SK-N-SH (cell line): Measurements from ENCODE around the gene EIF1AD. TPM values are rescaled to one million over a fixed set of nuclear protein-coding genes. Genes with fewer than 3 reads are reported as not detected.
A peak's percentile ranks its signal among the peaks of the same experiment; 100 is the strongest.

Experiments used
- CTCF ChIA-PET: fragments of 300-600, 350-600 bp; formaldehyde crosslinking; extraction: SDS; loops from one replicate; lab custom pipeline; 2021; lab: Yijun Ruan, JAX
- POLR2A ChIA-PET: fragments of 350-600 bp; sonication (Branson Sonifier 250); formaldehyde crosslinking; extraction: SDS; loops from one replicate; lab custom pipeline; 2020; ENCODE audit warnings: antibody characterized with exemption, inconsistent platforms; lab: Yijun Ruan, JAX
- DNase-seq: peaks from one replicate; pipeline ENCODE4 v3.0.0; 2012
- H2AFZ ChIP-seq: fragments of 200-600 bp; sonication (generic); 2 replicates; pipeline ENCODE4 v1.8.1; 2016; ENCODE audit warnings: antibody characterized with exemption, mild to moderate bottlenecking, low read depth
- H3F3A ChIP-seq: fragments of 200-600 bp; sonication (generic); replicated peaks from 2 replicates; pipeline ENCODE3; 2016; ENCODE audit warnings: antibody characterized with exemption, mild to moderate bottlenecking; ENCODE audit not compliant: insufficient read depth
- H3K27ac ChIP-seq, 2 experiments: fragments of 200-500 bp in 1 of 2; fragments of 200-600 bp in 1 of 2; sonication (Bioruptor generic) in 1 of 2; sonication (generic), shearing (Covaris generic) in 1 of 2; 2 replicates each; pipeline versions ENCODE4 v1.5.1 to v1.6.1; 2014 to 2016; ENCODE audit warnings: low read depth in 2 of 2, inconsistent platforms in 1 of 2, low read length in 1 of 2, mild to moderate bottlenecking in 1 of 2, mixed read lengths in 1 of 2
- H3K27me3 ChIP-seq: fragments of 200-600 bp; sonication (generic), shearing (Covaris generic); 2 replicates; pipeline ENCODE4 v1.6.1; 2016; ENCODE audit warnings: mixed run types; ENCODE audit not compliant: insufficient read depth
- H3K36me3 ChIP-seq, 2 experiments: fragments of 200-500 bp in 1 of 2; fragments of 200-600 bp in 1 of 2; sonication (Bioruptor generic) in 1 of 2; sonication (generic) in 1 of 2; replicated peaks in 1 of 2; 2 replicates each; pipeline versions ENCODE3 to v1.5.1; 2014 to 2016; ENCODE audit warnings: low read length in 1 of 2, mild to moderate bottlenecking in 1 of 2; ENCODE audit not compliant: insufficient read depth in 2 of 2, control insufficient read depth in 1 of 2
- H3K4me1 ChIP-seq, 2 experiments: fragments of 200-500 bp in 1 of 2; fragments of 200-600 bp in 1 of 2; sonication (Bioruptor generic) in 1 of 2; sonication (generic), shearing (Covaris generic) in 1 of 2; 2 replicates each; pipeline versions ENCODE4 v1.5.1 to v1.6.1; 2014 to 2016; ENCODE audit warnings: low read depth in 1 of 2, low read length in 1 of 2, mixed run types in 1 of 2; ENCODE audit not compliant: insufficient read depth in 2 of 2, control insufficient read depth in 1 of 2
- H3K4me2 ChIP-seq: fragments of 200-600 bp; sonication (generic), shearing (Covaris generic); 2 replicates; pipeline ENCODE4 v1.6.1; 2017; ENCODE audit warnings: mixed run types
- H3K4me3 ChIP-seq, 2 experiments: fragments of 200-500 bp in 1 of 2; fragments of 200-600 bp in 1 of 2; sonication (Bioruptor generic) in 1 of 2; sonication (generic), shearing (Covaris generic) in 1 of 2; 2 replicates each; pipeline versions ENCODE4 v1.5.1 to v1.8.1; 2014 to 2016; ENCODE audit warnings: low read depth in 2 of 2, inconsistent platforms in 1 of 2, low read length in 1 of 2, mild to moderate bottlenecking in 1 of 2, mixed read lengths in 1 of 2, moderate library complexity in 1 of 2
- H3K79me2 ChIP-seq: fragments of 200-600 bp; sonication (generic); 2 replicates; pipeline ENCODE4 v1.8.1; 2017; ENCODE audit warnings: mild to moderate bottlenecking; ENCODE audit not compliant: insufficient read depth
- H3K9ac ChIP-seq: fragments of 200-600 bp; sonication (generic); 2 replicates; pipeline ENCODE4 v1.6.1; 2017; ENCODE audit warnings: mixed run types
- H3K9me2 ChIP-seq: fragments of 200-600 bp; sonication (generic); 2 replicates; pipeline ENCODE4 v1.6.1; 2017; ENCODE audit warnings: mixed run types
- H3K9me3 ChIP-seq: fragments of 200-600 bp; sonication (generic); 2 replicates; pipeline ENCODE4 v1.6.1; 2017; ENCODE audit warnings: mixed run types, mild to moderate bottlenecking, moderate library complexity
- H4K20me1 ChIP-seq: fragments of 200-600 bp; sonication (generic); 2 replicates; pipeline ENCODE4 v1.6.1; 2017; ENCODE audit warnings: mild to moderate bottlenecking, mixed run types; ENCODE audit not compliant: insufficient read depth
- ELF1 ChIP-seq: IDR thresholded peaks from 2 replicates; pipeline ENCODE4 v1.4.0; 2012
- EP300 ChIP-seq, 2 experiments: IDR thresholded peaks; 2 replicates each; pipeline versions ENCODE4 v1.4.0 to v1.6.1; 2012; ENCODE audit warnings: borderline replicate concordance in 1 of 2, low read depth in 1 of 2, low read length in 1 of 2
- EZH2phosphoT487 ChIP-seq: fragments of 200-600 bp; sonication (generic); IDR thresholded peaks from 2 replicates; pipeline ENCODE4 v1.6.1; 2017; ENCODE audit warnings: low read depth, mixed run types, mild to moderate bottlenecking, antibody characterized with exemption, moderate library complexity, borderline replicate concordance
- FOXJ3 ChIP-seq: sonication (generic); formaldehyde crosslinking; IDR thresholded peaks from 2 replicates; pipeline ENCODE4 v1.5.1; 2020; ENCODE audit warnings: mild to moderate bottlenecking, missing genetic modification reagents
- FOXM1 ChIP-seq: IDR thresholded peaks from 2 replicates; pipeline ENCODE4 v1.4.0; 2012; ENCODE audit warnings: low read depth, mild to moderate bottlenecking
- GABPA ChIP-seq: IDR thresholded peaks from 2 replicates; pipeline ENCODE4 v1.4.0; 2012; ENCODE audit warnings: low read depth, mild to moderate bottlenecking
- GATA2 ChIP-seq: sonication (generic); formaldehyde crosslinking; IDR thresholded peaks from 2 replicates; pipeline ENCODE4 v1.5.0; 2020; ENCODE audit warnings: mild to moderate bottlenecking, missing genetic modification reagents
- IRF3 ChIP-seq: fragments of 150-350 bp; IDR thresholded peaks from 2 replicates; pipeline ENCODE4 v1.6.1; 2016; ENCODE audit warnings: mild to moderate bottlenecking, low read depth, low read length
- NFIC ChIP-seq: IDR thresholded peaks from 2 replicates; pipeline ENCODE4 v1.4.0; 2012; ENCODE audit warnings: borderline replicate concordance
- NRF1 ChIP-seq: IDR thresholded peaks from 2 replicates; pipeline ENCODE4 v1.6.1; 2012; ENCODE audit warnings: low read depth, mild to moderate bottlenecking, low read length
- PBX3 ChIP-seq: IDR thresholded peaks from 2 replicates; pipeline ENCODE4; 2012
- SIN3A ChIP-seq: IDR thresholded peaks from 2 replicates; pipeline ENCODE4 v1.6.1; 2012; ENCODE audit warnings: low read depth, mild to moderate bottlenecking, low read length, moderate library complexity, borderline replicate concordance
- SMC3 ChIP-seq: IDR thresholded peaks from 2 replicates; pipeline ENCODE4 v1.6.1; 2012; ENCODE audit warnings: low read depth, low read length, improper control_type of control experiment
- TAF1 ChIP-seq: IDR thresholded peaks from 2 replicates; pipeline ENCODE4 v1.6.1; 2012; ENCODE audit warnings: low read depth, mild to moderate bottlenecking, low read length, moderate library complexity, borderline replicate concordance
- YY1 ChIP-seq: IDR thresholded peaks from 2 replicates; pipeline ENCODE4 v1.4.0; 2012; ENCODE audit warnings: low read depth, mild to moderate bottlenecking
- ZBTB33 ChIP-seq: IDR thresholded peaks from 2 replicates; pipeline ENCODE4 v1.4.0; 2012; ENCODE audit warnings: low read depth, borderline replicate concordance
- WGBS: methylation state at CpG from one replicate; pipeline ENCODE4 v1.1.6; 2017; ENCODE audit warnings: low lambda C conversion rate; 5-methylcytosine and 5-hydroxymethylcytosine counted together
- polyA plus RNA-seq, 3 experiments: library from polyadenylated mRNA; depleted of rRNA; stranded (reverse); fragments of >200 nt; gene quantifications; 2 replicates each; pipeline ENCODE4 v1.2.3, GENCODE V29; 2012
- TF ChIP-seq, protein P1 (sequence below): IDR thresholded peaks from 2 replicates; pipeline ENCODE4 v1.6.1; 2012; ENCODE audit warnings: mild to moderate bottlenecking, low read depth, low read length, moderate library complexity
- TF ChIP-seq, protein P2 (sequence below): IDR thresholded peaks from 2 replicates; pipeline ENCODE4 v1.4.0; 2012; ENCODE audit warnings: low read depth
- TF ChIP-seq, protein P3 (sequence below): fragments of 150-350 bp; IDR thresholded peaks from 2 replicates; pipeline ENCODE4 v1.6.1; 2017; ENCODE audit warnings: antibody characterized with exemption, low read length, low read depth, borderline replicate concordance

The EIF1AD gene
- polyA plus RNA-seq, 1 of the 3 experiments (the other 2 are of a cell fraction) = 28.9 TPM

DNA sequence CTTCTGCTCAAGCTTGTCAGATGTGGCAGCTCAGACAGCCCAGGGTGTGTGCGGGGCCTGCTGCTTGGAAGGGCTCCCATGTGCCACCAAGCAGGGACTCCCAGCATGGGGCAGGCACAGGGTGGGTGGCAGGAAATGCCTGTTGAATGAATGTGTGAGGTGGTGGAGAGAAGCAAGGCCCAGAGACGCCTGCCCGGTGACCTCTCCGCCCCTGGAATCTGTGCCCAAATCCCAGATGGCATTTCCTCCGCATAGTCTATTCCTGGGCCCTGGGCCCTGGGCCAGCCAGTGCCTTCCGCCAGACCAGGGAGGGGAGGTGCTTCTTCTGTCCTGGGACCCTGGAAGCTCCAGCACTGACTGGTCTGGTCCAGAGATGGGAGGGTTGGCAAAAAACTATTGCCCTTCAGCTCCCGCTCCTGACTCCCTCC, 13.5 kb upstream of the EIF1AD start (continued):
- TF ChIP-seq IRF3 (no peak), ZBTB33 (0 out of 2 replicates have a peak, but pooled peaks have one; percentile 14), SMC3 (no peak), SIN3A (no peak), EP300 (IDR thresholded peaks at IDR 0.05; ENCODE audit: borderline replicate concordance in 1 of 2, low read depth in 1 of 2, low read length in 1 of 2) (peak in 1 of 2 experiments; percentile 86; a peak in 1 of 4 replicates), NRF1 (no peak)
- TF ChIP-seq, all 33 proteins: peak for 13

- Histone ChIP-seq H3K9me2 (no peaks in the 10 kb centered on the region), H3K9ac (peak overlapping the region; percentile 71), H3K79me2 (peaks cover 30% of the 10 kb centered on the region; the same call in 1 of the 2 replicates), H3K4me3 (no peak overlapping the region), H2AFZ (peak overlapping the region; percentile 35; the same call in 1 of the 2 replicates), H3K27ac (peak overlapping the region; percentile 73 to 92), H3K4me1 (peaks cover 15 to 29% of the 10 kb centered on the region in 2 experiments; a peak in 3 of 4 replicates), H3K9me3 (no peaks in the 10 kb centered on the region), H3K4me2 (peak overlapping the region; percentile 74), H3K27me3 (no peaks in the 10 kb centered on the region), H3K36me3 (no peaks in the 10 kb centered on the region), H4K20me1 (no peaks in the 10 kb centered on the region), H3F3A (peaks cover 30% of the 10 kb centered on the region)
- no peak for DNase-seq
- 82% methylated on average over 4 of the region's 6 CpGs for WGBS
- ChIA-PET CTCF (interaction anchor here (1.1 to 4.3 kb wide), 2 partner anchors 8 to 31 kb away, joined by 3 to 36 read pairs; no protein-coding TSS in a partner anchor), POLR2A (no interaction called here)
- TF ChIP-seq YY1 = no peak
- no peak for TF ChIP-seq GABPA
- no peak for TF ChIP-seq GATA2 (CRISPR knock-in tag)
- no peak for TF ChIP-seq FOXM1
- TF ChIP-seq IRF3 = no peak
- no peak for TF ChIP-seq TAF1
- no peak for TF ChIP-seq ELF1
- no peak for TF ChIP-seq EZH2phosphoT487
- TF ChIP-seq PBX3 = no peak
- TF ChIP-seq SMC3 = no peak
- TF ChIP-seq NFIC = no peak
- TF ChIP-seq SIN3A = no peak
- TF ChIP-seq, protein P1, sequence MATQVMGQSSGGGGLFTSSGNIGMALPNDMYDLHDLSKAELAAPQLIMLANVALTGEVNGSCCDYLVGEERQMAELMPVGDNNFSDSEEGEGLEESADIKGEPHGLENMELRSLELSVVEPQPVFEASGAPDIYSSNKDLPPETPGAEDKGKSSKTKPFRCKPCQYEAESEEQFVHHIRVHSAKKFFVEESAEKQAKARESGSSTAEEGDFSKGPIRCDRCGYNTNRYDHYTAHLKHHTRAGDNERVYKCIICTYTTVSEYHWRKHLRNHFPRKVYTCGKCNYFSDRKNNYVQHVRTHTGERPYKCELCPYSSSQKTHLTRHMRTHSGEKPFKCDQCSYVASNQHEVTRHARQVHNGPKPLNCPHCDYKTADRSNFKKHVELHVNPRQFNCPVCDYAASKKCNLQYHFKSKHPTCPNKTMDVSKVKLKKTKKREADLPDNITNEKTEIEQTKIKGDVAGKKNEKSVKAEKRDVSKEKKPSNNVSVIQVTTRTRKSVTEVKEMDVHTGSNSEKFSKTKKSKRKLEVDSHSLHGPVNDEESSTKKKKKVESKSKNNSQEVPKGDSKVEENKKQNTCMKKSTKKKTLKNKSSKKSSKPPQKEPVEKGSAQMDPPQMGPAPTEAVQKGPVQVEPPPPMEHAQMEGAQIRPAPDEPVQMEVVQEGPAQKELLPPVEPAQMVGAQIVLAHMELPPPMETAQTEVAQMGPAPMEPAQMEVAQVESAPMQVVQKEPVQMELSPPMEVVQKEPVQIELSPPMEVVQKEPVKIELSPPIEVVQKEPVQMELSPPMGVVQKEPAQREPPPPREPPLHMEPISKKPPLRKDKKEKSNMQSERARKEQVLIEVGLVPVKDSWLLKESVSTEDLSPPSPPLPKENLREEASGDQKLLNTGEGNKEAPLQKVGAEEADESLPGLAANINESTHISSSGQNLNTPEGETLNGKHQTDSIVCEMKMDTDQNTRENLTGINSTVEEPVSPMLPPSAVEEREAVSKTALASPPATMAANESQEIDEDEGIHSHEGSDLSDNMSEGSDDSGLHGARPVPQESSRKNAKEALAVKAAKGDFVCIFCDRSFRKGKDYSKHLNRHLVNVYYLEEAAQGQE = no peak
- TF ChIP-seq, protein P2, sequence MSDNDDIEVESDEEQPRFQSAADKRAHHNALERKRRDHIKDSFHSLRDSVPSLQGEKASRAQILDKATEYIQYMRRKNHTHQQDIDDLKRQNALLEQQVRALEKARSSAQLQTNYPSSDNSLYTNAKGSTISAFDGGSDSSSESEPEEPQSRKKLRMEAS = no peak
- no peak for TF ChIP-seq FOXJ3 (CRISPR knock-in tag)
- TF ChIP-seq, protein P3, sequence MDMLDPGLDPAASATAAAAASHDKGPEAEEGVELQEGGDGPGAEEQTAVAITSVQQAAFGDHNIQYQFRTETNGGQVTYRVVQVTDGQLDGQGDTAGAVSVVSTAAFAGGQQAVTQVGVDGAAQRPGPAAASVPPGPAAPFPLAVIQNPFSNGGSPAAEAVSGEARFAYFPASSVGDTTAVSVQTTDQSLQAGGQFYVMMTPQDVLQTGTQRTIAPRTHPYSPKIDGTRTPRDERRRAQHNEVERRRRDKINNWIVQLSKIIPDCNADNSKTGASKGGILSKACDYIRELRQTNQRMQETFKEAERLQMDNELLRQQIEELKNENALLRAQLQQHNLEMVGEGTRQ = no peak
Observed at GRCh38 chr11:66014804-66015453, 13.0 kb upstream of the EIF1AD start.
